RWPE1 (cell line): Measurements from ENCODE around the gene DENND1A.
"Not testable (repeated sequence)": the region's sequence is repeated elsewhere in the genome, so short reads cannot be mapped to it uniquely, and the experiment has no call there.

Experiments
- CTCF ChIA-PET: fragments of 350-600 bp; sonication (Branson Sonifier 250); formaldehyde crosslinking; extraction: SDS; loops from one replicate; lab custom pipeline; 2021; lab: Yijun Ruan, JAX
- POLR2A ChIA-PET: fragments of 400-600 bp; formaldehyde crosslinking; extraction: SDS; loops from one replicate; lab custom pipeline; 2020; ENCODE audit warnings: antibody characterized with exemption; ENCODE audit not compliant: low non-redundant PET; lab: Yijun Ruan, JAX
- DNase-seq: peaks from one replicate; pipeline ENCODE4 v3.0.0; 2012; ENCODE audit warnings: low spot score
- H3K27ac ChIP-seq: fragments of 450-650 bp; 2 replicates; pipeline ENCODE4 v1.5.1; 2017
- CTCF ChIP-seq: fragments of 450-650 bp; conservative IDR thresholded peaks from 2 replicates; pipeline ENCODE4 v1.5.1; 2017; ENCODE audit warnings: low read depth, mild to moderate bottlenecking

DENND1A gene

GRCh38 chr9:123739902-123740301 lies 190.0 kb downstream of the DENND1A start:
- no peak for TF ChIP-seq CTCF
- no peak for DNase-seq
- ChIA-PET CTCF (interaction anchor here (0.6 kb wide), 1 partner anchor 55 kb away, joined by 3 read pairs; no protein-coding TSS in a partner anchor), POLR2A (no interaction called here)
- no peak overlapping the region for H3K27ac ChIP-seq

- TF ChIP-seq CTCF: no peak
- CTCF ChIA-PET: interaction anchor here (0.6 kb wide), 1 partner anchor 54 kb away, joined by 3 read pairs; no protein-coding TSS in a partner anchor
- no peak for DNase-seq
- H3K27ac ChIP-seq: no peak overlapping the region
- POLR2A ChIA-PET: no interaction called here
Measured at GRCh38 chr9:123739387-123739786, 190.5 kb downstream of the DENND1A start.

- no peak for DNase-seq
- POLR2A ChIA-PET: no interaction called here
- no peak for TF ChIP-seq CTCF
- CTCF ChIA-PET: no interaction called here
- H3K27ac ChIP-seq: no peak overlapping the region
Measured at GRCh38 chr9:123738648-123739047, 191.3 kb downstream of the DENND1A start.

- H3K27ac ChIP-seq: no peak overlapping the region
- DNase-seq: no peak
- CTCF ChIA-PET: interaction anchor here (0.5 kb wide), 1 partner anchor 306 kb away, joined by 3 read pairs; no protein-coding TSS in a partner anchor
- POLR2A ChIA-PET: no interaction called here
- no peak for TF ChIP-seq CTCF
Measured at GRCh38 chr9:123735376-123735775, 194.6 kb downstream of the DENND1A start.

GRCh38 chr9:123728571-123728970 lies 201.4 kb downstream of the DENND1A start:
- CTCF ChIA-PET: interaction anchor here (0.6 kb wide), 1 partner anchor 277 kb away, joined by 4 read pairs; no protein-coding TSS in a partner anchor
- H3K27ac ChIP-seq, POLR2A ChIA-PET, DNase-seq: not testable (repeated sequence)

GRCh38 chr9:123727332-123727731 lies 202.6 kb downstream of the DENND1A start:
- no peak for TF ChIP-seq CTCF
- no peak overlapping the region for H3K27ac ChIP-seq
- no peak for DNase-seq
- ChIA-PET CTCF (interaction anchor here (0.7 kb wide), 1 partner anchor 230 kb away, joined by 3 read pairs; no protein-coding TSS in a partner anchor), POLR2A (no interaction called here)

- DNase-seq: no peak
- CTCF ChIA-PET: interaction anchor here (2.4 kb wide), 1 partner anchor 315 kb away, joined by 10 read pairs; no protein-coding TSS in a partner anchor
- POLR2A ChIA-PET: no interaction called here
- H3K27ac ChIP-seq: no peak overlapping the region
- no peak for TF ChIP-seq CTCF
Measured at GRCh38 chr9:123725389-123725788, 204.5 kb downstream of the DENND1A start.
